Suprapubic skin (tissue), 4 donors: ENCODE results near the gene PFKP. TPM values are rescaled to one million over a fixed set of nuclear protein-coding genes. Genes with fewer than 3 reads are reported as not detected.
"Not testable (repeated sequence)": the region's sequence is repeated elsewhere in the genome, so short reads cannot be mapped to it uniquely, and the experiment has no call there.

Source experiments
- DNase-seq, 2 donors: peaks; one replicate each; pipeline ENCODE4 v3.0.0-alpha.2; 2019; ENCODE audit warnings: low spot score in 2 of 2
- H3K27ac ChIP-seq: fragments of 200-600 bp; sonication (generic); one replicate; pipeline ENCODE4 v1.5.1; 2019
- H3K27me3 ChIP-seq: fragments of 200-600 bp; sonication (generic); one replicate; pipeline ENCODE4 v1.5.1; 2019
- H3K36me3 ChIP-seq: fragments of 200-600 bp; sonication (generic); one replicate; pipeline ENCODE4 v1.5.1; 2019
- H3K4me1 ChIP-seq: fragments of 200-600 bp; sonication (generic); one replicate; pipeline ENCODE4 v1.5.1; 2019
- H3K4me3 ChIP-seq: fragments of 200-600 bp; sonication (generic); one replicate; pipeline ENCODE4 v1.5.1; 2019; ENCODE audit warnings: mild to moderate bottlenecking
- H3K9me3 ChIP-seq: fragments of 200-600 bp; sonication (generic); one replicate; pipeline ENCODE4 v1.5.1; 2019
- CTCF ChIP-seq, 2 donors: fragments of 200-600 bp in 1 of 2; fragments of 450-650 bp in 1 of 2; sonication (generic) in 1 of 2; IDR thresholded peaks; one replicate each; pipeline ENCODE4 v1.5.1; 2016 to 2019; ENCODE audit warnings: antibody characterized with exemption in 2 of 2, mild to moderate bottlenecking in 1 of 2, moderate library complexity in 1 of 2
- EP300 ChIP-seq: sonication (generic); formaldehyde crosslinking; IDR thresholded peaks from one replicate; pipeline ENCODE4 v1.6.1; 2017; ENCODE audit warnings: antibody characterized with exemption
- POLR2A ChIP-seq, 2 donors: fragments of 450-650 bp; IDR thresholded peaks; one replicate each; pipeline ENCODE4 v1.6.1; 2017; ENCODE audit warnings: antibody characterized with exemption in 2 of 2, mild to moderate bottlenecking in 2 of 2, moderate library complexity in 2 of 2
- POLR2AphosphoS5 ChIP-seq, 3 donors: sonication (generic); formaldehyde crosslinking; IDR thresholded peaks; one replicate each; pipeline ENCODE4 v1.6.1; 2017; ENCODE audit warnings: antibody characterized with exemption in 3 of 3
- WGBS: methylation state at CpG from one replicate; pipeline ENCODE4 v1.1.5; 2018; 5-methylcytosine and 5-hydroxymethylcytosine counted together
- total RNA-seq, 4 donors: library from RNA; depleted of rRNA; stranded (reverse); fragments of >200 nt; gene quantifications; one replicate each; pipeline ENCODE4 v1.1.0, GENCODE V29; 2016

Gene PFKP
- total RNA-seq, 4 donors from 2014 or later = 36.7 to 58.9 (median 44.7) TPM

DNA sequence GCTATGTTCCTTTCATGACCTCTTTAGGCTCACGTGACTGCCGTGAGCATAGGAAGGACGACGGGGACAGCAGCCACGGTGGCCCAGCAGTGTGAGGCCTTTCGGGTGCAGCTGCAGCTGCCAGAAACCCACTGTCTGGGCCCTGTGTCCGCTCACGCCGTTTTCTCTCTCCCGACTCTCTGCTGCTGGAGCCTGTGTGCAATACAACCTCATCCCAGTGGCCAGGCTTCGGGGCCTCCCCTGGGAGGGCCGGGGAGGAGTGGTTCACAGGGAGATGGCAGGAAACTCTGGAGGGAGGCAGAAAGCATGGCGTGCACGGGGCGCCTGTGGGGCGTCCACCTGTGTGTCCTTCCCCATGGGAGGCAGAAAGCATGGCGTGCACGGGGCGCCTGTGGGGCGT is 38.6 kb downstream of the PFKP start:
- TF ChIP-seq EP300 = no peak
- TF ChIP-seq CTCF (IDR thresholded peaks at IDR 0.05) = no peak
- no peak for TF ChIP-seq POLR2A (IDR thresholded peaks at IDR 0.05)
- no peak for TF ChIP-seq POLR2AphosphoS5 (IDR thresholded peaks at IDR 0.05)
- H3K27me3 ChIP-seq = no peaks in the 10 kb centered on the region
- WGBS = 84% methylated on average over 10 of the region's 20 CpGs
- H3K27ac ChIP-seq = no peak overlapping the region
- no peak overlapping the region for H3K4me3 ChIP-seq
- DNase-seq = no peak
- H3K36me3 ChIP-seq = peaks cover 52% of the 10 kb centered on the region
- H3K4me1 ChIP-seq = peaks cover 13% of the 10 kb centered on the region
- no peaks in the 10 kb centered on the region for H3K9me3 ChIP-seq

DNA sequence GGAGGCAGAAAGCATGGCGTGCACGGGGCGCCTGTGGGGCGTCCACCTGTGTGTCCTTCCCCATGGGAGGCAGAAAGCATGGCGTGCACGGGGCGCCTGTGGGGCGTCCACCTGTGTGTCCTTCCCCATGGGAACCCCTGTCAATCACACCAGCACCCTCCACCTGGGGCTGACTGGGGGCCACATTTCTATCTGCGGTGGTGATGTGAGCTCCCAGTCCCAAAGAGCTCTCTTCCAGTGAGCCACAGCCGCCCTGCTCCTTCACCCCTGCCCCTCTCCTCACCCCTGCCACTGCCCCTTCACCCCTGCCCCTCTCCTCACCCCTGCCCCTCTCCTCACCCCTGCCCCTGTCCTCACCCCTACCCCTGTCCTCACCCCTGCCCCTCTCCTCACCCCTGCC is 39.0 kb downstream of the PFKP start:
- peaks cover 51% of the 10 kb centered on the region for H3K36me3 ChIP-seq

GRCh38 chr10:3106928-3107425 is 39.6 kb downstream of the PFKP start:
- H3K4me3 ChIP-seq = peak overlapping the region; percentile 8
- DNase-seq = no peak
- no peaks in the 10 kb centered on the region for H3K27me3 ChIP-seq
- H3K9me3 ChIP-seq = no peaks in the 10 kb centered on the region
- 51% methylated on average over 4 of the region's 5 CpGs for WGBS
- peaks cover 13% of the 10 kb centered on the region for H3K4me1 ChIP-seq
- peaks cover 48% of the 10 kb centered on the region for H3K36me3 ChIP-seq
- H3K27ac ChIP-seq = peak overlapping the region; percentile 70
- TF ChIP-seq EP300 = no peak
- no peak for TF ChIP-seq POLR2AphosphoS5 (IDR thresholded peaks at IDR 0.05)
- no peak for TF ChIP-seq CTCF (IDR thresholded peaks at IDR 0.05)
- TF ChIP-seq POLR2A (IDR thresholded peaks at IDR 0.05) = no peak

More for the DNA sequence above, 39.0 kb downstream of the PFKP start:
- DNase-seq, H3K4me3 ChIP-seq, H3K27me3 ChIP-seq, H3K27ac ChIP-seq, H3K9me3 ChIP-seq: not testable (repeated sequence)
- peaks cover 13% of the 10 kb centered on the region for H3K4me1 ChIP-seq
- 90% methylated on average over 2 of the region's 10 CpGs for WGBS

DNA sequence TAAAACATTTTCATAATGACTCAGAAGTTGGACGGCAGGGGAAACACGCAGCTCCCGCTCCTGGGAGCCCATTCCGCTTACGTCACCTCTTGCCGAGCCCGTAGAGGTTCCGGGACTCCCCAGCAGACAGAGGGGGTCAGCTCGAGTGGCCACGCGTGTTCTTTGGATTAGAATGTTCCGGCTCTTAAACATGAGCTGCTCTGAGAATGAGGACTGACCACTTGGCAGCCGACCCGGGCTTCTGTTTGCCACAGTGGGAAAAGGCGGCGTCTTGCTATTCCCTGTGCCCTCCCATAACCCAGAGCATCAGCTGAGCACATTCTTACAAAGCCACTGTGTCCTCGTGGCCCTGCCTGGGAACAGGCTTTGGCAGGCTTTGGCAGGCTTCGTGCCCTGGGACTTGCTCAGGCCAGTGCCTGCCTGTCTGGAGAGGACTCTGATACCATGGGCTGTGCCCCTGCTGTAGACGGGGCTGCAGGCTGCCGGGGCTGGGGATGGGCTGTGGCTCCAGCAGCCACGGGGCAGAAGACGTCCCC is 40.1 kb downstream of the PFKP start:
- H3K36me3 ChIP-seq = peaks cover 53% of the 10 kb centered on the region
- peak in 1 of 2 donors; percentile 80 for DNase-seq
- no peaks in the 10 kb centered on the region for H3K9me3 ChIP-seq
- H3K4me3 ChIP-seq = peak overlapping the region; percentile 8
- no peaks in the 10 kb centered on the region for H3K27me3 ChIP-seq
- H3K27ac ChIP-seq = peak overlapping the region; percentile 70
- 45% methylated on average over 19 of the region's 22 CpGs for WGBS
- TF ChIP-seq CTCF (IDR thresholded peaks at IDR 0.05) = no peak
- TF ChIP-seq POLR2AphosphoS5 (IDR thresholded peaks at IDR 0.05) = peak in 2 of 3 donors; percentile 56 to 61
- TF ChIP-seq EP300 = peak; percentile 79
- no peak for TF ChIP-seq POLR2A (IDR thresholded peaks at IDR 0.05)
- H3K4me1 ChIP-seq = peaks cover 13% of the 10 kb centered on the region

DNA sequence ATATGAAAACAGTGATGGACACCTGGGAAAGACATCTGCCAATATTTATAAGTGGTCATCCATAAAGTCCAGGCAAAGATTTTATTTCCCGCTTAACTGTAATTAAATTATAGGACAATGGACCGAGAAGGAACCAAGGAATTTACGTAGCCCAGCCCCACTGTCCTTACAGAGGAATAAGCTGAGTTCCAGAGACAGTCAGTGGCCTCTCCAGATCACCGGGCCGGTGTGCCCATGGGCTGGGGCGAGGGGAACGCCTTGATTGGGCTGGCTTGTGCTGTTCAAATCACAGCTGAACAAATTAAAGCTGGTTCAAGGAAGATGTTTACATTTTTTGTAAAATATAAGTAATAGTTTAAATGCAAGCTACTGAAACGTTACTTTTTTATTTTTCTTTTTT is 40.7 kb downstream of the PFKP start:
- no peak for TF ChIP-seq CTCF (IDR thresholded peaks at IDR 0.05)
- no peak for TF ChIP-seq EP300
- H3K27ac ChIP-seq = peak overlapping the region; percentile 70
- H3K27me3 ChIP-seq = no peaks in the 10 kb centered on the region
- H3K4me3 ChIP-seq = peak overlapping the region; percentile 8
- H3K4me1 ChIP-seq = peaks cover 13% of the 10 kb centered on the region
- WGBS = 87% methylated on average over 8 of the region's 8 CpGs
- H3K36me3 ChIP-seq = peaks cover 58% of the 10 kb centered on the region
- H3K9me3 ChIP-seq = no peaks in the 10 kb centered on the region
- DNase-seq = no peak
